IPS-NIHi11 (cell line): ENCODE results near the gene NIT2.
"Not testable (repeated sequence)": the region's sequence is repeated elsewhere in the genome, so short reads cannot be mapped to it uniquely, and the experiment has no call there.

Experiments used
- DNase-seq: peaks from one replicate; pipeline ENCODE4 v3.0.0; 2012; ENCODE audit warnings: mixed read lengths, low spot score

NIT2 gene, protein sequence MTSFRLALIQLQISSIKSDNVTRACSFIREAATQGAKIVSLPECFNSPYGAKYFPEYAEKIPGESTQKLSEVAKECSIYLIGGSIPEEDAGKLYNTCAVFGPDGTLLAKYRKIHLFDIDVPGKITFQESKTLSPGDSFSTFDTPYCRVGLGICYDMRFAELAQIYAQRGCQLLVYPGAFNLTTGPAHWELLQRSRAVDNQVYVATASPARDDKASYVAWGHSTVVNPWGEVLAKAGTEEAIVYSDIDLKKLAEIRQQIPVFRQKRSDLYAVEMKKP

DNA sequence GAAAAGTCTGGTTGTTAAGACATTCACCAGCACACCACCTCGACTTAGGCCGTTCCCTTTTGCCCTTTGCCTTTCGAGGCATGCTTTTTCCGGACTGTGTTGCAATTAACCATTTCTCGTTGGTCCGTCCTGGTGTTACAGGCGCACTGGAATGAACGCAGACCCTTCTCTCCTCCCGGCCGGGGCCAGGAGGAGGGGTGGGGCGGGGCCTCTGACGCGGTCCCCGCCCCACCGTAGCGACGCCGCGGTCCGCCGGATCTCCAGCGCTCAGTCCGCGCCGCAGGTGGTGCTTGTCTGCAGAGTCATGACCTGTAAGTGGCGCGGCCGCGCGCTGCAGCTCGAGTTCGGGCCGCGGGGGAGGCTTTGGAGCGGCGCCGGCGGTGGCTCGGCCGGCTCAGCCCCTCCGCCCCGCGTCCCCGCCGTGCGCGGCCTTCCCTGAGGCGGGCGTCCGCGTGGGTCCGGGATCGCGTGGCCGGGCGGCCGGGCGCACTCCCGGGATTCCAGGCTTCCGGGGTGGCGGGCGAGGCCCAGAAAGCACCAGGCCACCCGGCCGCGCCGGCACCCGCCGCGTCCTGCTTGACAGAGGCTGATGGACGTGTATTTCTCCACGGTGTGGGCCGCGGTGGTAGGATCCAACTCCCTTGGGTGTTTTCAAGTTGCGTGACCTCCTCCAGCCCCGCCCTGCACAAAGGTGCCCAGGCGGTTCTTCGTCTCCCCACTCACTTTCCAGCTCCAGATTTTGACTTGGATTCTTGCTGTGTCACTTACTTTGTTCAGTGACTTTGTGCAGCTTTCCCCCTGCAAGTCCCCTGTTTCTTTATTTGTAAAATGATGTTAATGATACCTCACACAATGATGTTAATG is at the start of gene NIT2:
Gene NIT2 (plus strand): TSS at position 270 of the 864 bp plus-strand sequence. CDS start 35 bp downstream, at position 305.
- DNase-seq = peak; percentile 98

DNA sequence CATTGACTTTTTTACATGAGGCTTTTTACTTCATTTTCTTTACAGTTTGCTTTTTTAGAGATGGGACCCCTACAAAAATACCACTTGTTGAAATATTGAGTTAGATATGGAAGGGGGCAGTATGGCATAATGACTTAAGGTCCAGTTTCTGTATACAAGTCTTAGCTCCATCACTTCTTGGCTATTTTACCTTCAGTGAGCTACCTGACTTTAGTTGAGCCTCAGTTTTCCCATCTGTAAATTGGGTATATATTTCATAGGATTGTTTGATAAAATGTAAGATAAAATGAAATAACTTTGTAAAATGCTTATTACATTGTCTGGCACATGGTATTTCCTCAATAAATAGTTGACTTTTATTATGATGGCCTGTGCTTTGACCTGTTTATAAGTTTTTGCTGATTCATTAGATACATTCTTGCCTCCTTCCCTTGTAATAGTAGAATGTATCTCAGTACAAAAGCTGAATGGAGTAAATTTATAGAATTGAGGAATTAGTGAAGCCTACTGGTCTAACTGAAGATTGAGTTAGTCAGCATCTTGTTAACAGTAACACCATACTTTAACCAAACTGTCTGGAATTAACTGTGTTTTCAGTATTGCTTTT is 46.2 kb upstream of the NIT2 start:
- no peak for DNase-seq

DNA sequence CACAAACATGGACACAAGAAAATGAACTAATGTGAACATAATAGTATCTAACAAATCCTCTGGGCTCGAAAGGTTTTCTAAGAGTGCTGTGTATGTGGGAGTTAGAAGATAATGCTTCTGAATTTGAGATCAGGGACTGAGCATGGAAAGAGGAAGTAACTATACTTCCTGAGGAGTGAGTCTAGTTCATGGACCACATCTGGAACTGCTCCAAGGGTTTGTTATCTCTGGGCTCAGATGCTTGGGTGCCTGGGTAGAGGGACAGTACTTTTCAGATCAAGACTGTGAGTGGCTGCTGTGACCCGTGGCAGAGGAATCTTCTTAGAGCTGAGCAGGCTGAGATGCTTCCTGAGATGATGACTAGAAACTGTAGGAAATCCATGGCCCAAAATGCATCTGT is 45.2 kb upstream of the NIT2 start:
- no peak for DNase-seq

DNA sequence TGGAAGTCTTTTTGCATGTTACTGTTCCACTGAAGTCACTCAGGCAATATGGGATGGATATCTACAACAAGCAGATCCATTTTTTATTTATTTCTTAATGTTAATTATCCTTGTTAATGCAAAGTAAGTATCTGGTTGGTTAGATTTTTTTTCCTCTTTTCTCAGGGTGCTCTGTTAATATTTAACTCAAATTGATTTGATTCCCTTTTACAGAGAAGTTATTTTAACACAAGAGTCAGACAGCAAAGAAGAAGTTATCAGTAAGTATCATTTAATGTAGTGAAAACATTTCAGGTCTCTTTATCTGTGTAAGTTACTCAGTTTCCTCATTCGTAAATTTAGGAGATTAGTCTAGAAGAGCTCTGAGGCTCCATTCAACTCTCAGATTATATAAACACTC is 39.5 kb upstream of the NIT2 start:
- no peak for DNase-seq

DNA sequence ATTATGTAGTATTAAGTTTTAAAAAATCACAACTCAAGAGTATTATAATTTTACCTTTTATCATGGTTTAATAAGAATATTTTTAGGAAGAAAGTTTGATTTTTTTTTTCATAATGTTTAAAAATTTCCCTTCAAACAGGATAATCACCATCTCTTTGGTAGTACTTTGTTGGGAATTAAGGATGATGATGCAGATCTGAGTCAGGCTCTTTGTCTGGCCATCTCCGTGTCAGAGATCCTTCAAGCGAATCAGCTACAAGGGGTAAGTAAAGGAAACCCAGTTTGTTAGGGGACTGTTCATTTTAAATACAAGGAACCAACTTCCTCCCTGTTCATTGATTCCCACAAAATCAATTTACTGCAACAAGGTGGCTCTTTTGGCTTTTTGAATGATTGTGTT is 36.8 kb upstream of the NIT2 start:
- DNase-seq = no peak

DNA sequence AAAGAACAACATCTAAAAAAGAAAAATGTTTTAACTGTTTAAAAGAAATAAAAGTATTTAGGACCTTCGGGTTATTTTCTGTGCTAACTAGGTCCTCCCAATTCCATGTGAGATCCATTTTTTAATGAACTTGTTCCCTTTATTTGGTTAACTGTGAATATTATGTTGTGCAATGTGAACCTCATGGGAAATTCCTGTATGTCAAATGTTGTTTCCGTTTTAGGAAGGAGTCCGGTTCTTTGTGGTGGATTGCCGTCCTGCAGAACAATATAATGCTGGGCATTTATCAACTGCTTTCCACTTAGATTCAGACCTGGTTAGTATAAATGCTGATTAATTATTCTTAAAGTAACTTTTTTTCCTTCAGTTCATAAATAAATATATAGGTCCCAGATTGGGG is 35.5 kb upstream of the NIT2 start:
- DNase-seq = no peak

DNA sequence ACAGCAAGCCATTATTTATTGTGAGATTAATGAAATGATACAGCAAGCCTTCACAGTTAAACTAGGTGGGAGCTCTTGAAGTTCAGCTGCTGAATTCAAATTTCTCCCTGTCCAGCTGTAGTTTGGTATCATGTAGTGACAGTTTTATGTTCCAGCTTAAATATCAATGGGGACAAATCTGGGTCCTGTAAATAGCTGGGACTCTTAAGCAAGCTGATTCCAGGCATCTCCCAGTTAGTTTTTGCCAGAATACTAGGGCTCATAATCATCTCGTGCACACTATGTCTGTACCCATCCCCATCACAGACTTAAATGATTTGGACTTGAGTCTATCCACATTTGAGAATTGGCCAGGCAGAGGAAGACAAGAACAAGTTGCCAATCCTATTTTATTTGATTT is 27.9 kb upstream of the NIT2 start:
- DNase-seq = no peak

DNA sequence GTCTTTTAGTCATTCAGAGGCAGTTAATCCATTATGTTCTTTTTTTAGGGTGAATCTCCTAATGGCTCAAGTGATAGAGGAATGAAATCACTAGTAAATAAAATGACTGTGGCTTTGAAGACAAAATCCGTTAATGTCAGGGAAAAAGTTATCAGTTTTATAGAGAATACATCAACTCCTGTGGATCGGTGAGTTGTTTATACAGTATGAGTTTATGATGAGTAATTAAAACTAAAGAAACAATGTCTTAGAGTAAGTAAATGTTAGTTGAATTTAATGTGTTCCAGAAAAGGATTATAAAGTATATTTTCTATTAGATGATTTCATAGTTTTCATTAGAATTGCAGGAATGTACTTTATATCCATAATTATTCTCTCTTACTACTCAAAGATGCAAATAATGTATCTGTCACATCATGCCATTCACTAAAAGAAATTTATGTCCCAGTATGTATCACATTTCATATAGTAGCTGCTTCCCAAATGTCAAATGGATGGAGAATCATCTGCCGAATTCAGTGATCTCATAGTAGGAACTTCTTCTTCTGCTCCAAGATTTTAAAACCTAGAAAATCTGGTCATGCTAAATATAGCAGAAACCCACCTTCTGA is 24.1 kb upstream of the NIT2 start:
- DNase-seq = no peak

DNA sequence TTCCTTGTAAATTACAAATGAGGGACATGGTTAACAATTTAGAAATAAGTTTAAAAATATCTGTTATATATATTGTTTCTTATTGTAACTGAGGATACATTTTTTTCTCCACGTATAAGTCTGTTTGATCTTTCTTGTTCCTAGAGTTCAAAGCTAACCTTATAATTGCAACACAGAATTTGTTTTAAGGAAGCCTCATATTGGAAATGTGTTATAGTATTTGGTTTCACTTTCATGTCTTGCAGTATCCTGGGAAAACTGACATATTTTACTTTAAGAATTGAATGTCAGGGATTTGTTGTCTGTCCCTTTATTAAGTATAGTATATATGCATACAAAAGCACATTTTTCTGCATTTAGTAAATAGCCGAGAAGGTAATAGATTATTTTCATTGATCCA is 23.5 kb upstream of the NIT2 start:
- DNase-seq = no peak

DNA sequence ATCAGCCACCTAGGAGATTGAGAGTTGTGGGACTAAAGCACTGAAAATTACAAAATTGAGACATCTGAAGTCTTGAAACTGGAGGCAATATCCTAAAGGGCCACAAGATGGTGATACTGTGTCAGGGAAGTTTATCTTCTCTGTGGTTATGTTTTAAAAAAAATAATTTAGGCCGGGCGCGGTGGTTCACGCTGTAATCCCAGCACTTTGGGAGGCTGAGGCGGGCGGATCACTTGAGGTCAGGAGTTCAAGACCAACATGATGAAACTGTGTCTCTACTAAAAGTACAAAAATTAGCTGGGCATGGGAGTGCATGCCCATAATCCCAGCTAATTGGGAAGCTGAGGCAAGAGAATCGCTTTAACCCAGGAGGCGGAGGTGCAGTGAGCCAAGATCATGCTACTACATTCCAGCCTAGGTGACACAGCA is 17.9 kb upstream of the NIT2 start:
- DNase-seq = peak; percentile 10

DNA sequence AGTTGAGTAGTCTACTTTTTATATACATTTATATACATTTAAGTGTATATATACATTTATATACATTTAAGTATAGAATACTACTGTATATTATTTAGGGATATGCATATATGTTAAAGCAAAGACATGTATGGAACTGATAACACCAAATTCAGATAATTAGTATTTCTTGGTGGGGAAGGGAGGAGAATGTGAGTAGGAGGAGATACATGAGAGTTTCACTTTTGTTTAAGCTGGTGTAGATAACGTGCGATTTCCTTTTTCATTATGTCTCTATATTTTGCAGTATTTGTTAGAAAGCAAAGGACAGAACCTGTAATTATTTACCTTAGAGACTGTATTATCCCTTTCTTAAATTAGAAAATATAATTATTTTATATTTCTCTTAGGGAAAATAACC is 16.6 kb upstream of the NIT2 start:
- DNase-seq = no peak

DNA sequence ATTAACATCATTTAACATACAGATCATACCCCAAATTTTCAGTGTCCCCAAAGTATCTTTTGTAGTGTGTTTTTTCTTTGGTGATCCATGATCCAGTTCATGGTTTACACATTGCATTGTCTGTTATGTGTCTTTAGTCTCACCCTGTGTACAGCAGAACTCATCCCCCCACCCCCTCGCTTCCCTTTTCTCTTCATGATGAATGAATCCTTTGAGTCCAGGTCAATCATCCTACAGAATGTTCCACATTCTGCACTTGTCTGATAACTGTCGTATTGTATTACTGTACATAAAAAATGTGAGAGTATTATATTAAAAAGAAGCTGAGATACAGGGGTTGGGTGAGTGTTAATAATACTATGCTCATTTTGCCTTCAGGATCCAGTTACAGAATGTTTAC is 14.6 kb upstream of the NIT2 start:
- no peak for DNase-seq

DNA sequence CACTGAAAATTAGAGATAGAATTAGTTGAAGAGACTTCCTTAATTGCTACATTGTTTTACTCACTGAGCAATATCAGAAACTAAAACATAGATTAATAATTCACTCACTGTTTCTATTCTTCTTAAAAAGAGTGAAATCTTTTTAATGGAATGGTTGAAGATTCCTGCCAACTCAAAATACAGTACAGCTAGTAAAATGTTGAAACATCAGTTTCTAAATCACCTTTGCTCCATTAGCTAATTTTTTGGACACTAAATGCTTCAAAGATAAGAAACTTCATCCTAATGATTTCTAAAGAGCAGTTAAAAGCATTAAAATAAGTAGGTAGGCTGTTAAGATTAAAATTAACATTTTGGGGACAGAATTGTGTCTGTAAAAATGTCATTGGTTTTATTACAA is 10.5 kb upstream of the NIT2 start:
- no peak for DNase-seq

DNA sequence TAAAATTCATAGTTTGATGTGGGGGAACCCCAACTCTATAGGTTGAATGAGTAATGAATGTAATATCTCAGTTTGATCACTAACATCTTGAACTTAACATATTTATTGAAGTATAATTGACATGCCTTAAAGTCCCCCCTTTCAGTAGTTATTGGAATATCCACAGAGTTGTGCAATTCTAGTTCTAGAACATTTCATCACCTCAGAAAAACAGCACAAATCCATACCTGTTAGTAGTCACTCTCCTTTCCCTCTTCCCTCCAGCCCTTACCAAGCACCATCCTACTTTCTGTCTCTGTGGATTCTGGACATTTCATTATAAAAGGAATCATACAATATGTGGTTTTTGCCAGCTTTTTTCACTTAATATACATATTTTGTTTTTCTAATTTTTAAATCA is 8.7 kb upstream of the NIT2 start:
- DNase-seq = no peak

DNA sequence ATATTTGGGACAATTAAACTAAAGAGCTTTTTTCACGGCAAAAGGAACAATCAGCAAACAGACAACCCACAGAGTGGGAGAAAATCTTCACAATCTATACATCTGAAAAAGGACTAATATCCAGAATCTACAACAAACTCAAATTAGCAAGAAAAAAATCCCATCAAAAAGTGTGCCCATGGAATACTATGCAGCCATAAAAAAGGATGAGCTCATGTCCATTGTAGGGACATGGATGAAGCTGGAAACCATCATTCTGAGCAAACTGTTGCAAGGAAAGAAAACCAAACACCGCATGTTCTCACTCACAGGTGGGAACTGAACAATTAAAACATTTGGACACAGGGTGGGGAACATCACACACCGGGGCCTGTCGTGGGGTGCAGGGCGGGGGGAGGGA is 7.2 kb upstream of the NIT2 start:
- not testable (repeated sequence) for DNase-seq

DNA sequence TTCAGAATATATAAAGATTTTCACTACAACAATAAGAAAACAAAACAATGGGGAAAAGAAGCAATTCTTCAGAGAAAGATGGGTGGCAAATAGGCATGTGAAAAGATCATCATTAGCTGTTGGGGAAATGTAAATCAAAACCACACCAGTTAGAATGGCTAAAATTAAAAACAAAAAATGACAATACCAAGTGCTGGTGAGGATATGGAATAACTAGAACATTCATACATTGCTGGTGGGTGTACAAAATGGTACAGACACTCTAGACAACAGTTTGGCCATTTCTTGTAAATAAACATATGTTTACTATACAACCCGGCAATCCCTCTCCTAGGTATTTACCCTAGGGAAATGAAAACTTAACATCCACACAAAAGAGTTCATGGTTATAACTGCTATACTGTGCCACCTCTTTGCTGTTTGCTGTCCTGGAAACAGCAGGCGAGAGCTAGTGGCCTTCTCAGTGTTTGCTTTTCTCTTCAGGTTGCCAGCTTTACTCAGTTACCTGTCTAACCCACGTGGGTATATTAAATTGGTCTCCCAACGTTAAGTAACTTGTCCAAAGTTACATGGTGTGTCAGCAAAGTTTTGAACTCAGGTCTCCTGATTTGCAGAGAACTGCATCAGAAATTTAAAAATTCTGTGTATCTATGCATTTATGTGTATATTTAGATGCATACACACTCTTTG is 4.6 kb upstream of the NIT2 start:
- no peak for DNase-seq

DNA sequence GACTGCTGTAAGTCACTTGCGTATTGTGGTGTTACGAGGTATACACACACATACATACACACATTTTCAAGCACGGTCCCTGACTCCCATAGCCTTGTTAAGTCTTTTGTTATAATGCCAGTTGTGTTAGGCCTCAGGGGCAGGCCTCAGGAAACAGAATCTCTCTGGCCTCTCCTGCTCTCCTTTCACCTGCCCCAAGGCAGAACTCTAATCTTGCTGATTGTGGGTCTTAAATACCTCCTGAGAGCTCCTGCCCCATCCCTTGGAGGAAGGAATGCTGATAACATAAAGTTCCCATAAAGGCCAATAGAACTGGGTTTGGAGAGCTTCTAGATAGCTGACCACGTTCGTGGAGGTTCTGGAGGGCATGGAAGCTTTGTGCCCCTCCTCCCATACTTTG is 3.9 kb upstream of the NIT2 start:
- no peak for DNase-seq

DNA sequence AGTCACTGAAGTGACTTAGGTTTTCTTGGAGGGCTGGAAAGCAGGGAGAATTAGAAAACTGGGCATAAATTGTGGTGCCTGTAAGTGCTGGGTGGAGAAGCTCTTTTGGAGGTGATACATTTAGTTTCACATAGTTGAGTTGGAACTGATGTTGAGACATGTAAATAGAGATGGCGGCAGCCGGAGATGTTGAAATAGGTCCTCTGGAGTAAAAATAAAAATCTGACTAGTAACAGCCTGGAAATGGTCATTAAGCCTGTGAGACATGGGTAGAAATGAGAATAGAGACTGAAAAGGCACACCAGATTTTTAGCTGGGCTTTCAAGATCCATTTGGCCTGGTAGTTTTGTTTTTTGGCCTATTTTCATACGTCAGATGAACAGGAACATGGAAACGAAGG is 2.9 kb upstream of the NIT2 start:
- no peak for DNase-seq

DNA sequence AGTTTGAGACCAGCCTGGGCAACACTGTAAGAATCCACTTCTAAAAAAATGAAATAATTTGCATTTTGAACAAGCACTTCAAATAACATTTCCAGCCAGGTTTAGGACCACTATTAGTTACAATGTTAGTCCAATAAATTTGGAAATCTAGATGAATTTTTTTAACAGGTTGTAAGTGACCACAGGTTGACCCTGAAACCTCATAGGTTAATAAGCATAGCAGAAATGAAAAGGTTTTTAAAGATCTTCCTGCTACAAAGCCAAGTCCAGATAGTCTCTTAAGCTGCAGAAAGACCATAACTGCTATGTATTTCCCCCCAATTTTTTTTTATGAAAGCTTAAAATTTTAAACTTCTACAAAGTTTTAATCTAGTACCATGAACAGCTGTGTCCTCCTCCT is 1.5 kb upstream of the NIT2 start:
- no peak for DNase-seq

DNA sequence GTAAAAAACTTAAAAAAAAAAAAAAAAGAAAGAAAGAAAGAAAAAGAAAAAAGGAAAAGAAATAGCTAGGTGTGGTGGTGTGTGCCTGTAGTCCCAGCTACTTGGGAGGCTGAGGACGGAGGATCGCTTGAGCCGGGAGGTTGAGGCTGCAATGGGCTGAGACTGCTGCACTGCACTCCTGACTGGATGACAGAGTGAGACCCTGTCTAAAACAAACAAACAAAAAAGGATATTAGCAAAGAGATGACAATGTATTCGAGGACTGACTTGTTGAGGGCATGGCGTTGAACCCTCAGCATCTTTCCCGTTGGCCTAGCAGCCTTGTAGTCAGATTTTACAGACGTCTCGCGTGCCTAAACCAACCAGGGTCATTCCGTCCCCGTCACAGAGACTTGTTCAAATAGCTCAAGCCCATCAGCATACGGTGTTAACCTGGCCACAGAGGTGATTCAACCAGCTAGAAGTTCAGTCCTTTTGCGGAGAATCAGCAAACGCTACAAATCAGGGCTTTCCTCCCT is 528 bp upstream of the NIT2 start:
- no peak for DNase-seq

DNA sequence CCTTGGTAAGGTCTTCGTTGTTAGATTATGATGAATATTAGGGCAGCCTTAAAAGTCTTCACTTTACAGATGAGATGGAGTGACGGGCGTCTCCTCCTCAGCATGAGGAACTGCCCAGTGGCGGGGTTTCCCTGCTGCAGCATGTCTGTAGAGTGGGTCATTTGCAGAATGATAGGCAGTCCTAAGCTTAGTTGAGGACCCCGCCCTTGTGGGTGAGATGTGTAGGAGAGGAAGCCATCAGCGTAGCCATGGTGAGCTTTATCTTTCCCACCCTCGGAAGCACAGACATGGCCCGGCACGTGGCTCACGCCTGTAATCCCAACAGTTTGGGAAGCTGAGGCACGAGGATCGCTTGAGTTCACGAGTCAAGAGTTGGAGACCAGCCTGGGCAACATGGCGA is 877 bp downstream of the NIT2 start:
- peak; percentile 45 for DNase-seq

DNA sequence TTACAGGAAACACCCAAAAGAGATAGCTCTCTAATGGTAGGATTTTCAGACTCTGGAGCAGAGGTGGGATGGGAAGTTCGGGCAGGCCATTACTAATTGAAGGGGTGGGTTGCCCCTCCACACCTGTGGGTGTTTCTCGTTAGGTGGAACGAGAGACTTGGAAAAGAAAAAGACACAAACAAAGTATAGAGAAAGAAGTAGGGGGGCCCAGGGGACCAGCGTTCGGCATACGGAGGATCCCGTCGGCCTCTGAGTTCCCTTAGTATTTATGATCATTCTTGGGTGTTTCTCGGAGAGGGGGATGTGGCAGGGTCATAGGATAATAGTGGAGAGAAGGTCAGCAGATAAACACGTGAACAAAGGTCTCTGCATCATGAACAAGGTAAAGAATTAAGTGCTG is 1.7 kb downstream of the NIT2 start:
- DNase-seq = not testable (repeated sequence)
